ENCODE measurements around the gene SUPT3H.

DNA sequence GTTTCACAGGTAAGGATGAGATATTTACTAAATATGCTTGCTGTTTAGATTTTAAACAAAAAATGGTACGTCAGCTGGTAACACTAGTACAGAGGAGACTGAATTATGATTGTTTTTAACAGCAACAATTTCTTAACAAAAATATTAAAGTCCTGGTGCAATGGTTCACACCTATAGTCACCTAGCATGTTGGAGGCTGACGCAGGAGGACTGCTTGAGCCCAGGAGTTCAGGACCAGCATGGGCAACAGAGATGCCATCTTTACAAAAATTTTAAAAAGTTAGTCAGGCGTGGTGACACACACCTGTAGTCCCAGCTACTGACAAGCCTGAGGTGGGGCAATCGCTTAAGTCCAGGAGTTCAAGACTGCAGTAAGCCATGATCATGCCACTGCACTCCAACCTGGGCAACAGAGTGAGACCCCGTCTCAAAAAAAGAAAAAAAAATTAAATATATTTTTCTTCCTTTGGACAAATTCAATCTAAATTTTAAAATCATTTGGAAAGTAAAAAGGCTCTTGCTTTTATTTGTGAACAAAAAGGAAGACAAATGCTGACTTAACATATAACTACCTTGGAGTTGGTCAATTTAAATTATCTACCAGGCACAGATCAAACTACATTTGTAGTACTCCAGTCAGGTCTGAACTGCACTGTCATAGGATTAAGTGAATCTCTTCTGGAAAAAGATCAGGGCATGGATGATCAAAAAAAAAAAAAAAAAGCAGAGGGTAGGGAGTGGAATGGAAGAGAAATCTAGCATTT is 87.8 kb downstream of the SUPT3H start:
- TF ChIP-seq YY1 (IDR thresholded peaks at IDR 0.05; ENCODE audit: insufficient read depth, insufficient read length) (no peak), ZNF274 (IDR thresholded peaks at IDR 0.05; ENCODE audit: low read depth, low read length) (no peak), SUZ12 (IDR thresholded peaks at IDR 0.05; ENCODE audit: extremely low read depth, insufficient read depth, insufficient read length) (no peak)
